Mesenteric fat pad (tissue), 1 donor: ENCODE measurements around the gene CENPK. TPM values are rescaled to one million over a fixed set of nuclear protein-coding genes. Genes with fewer than 3 reads are reported as not detected.
"Not testable (repeated sequence)": the region's sequence is repeated elsewhere in the genome, so short reads cannot be mapped to it uniquely, and the experiment has no call there.

Experiments
- DNase-seq: peaks from one replicate; pipeline ENCODE4 v3.0.0-alpha.2; 2020; ENCODE audit warnings: low spot score
- total RNA-seq: library from RNA; stranded (reverse); fragmentation: NEBNext Ultra II Directional; extraction: Animal tissue kit (Norgen Biotek cat#: 25700); gene quantifications from one replicate; pipeline ENCODE4 v1.2.1, GENCODE V29; 2021
- donor health status: DM: yes; HTN: yes; CAD: no.

The CENPK gene
- total RNA-seq, 1 donor from 2014 or later = 0.80 TPM

DNA sequence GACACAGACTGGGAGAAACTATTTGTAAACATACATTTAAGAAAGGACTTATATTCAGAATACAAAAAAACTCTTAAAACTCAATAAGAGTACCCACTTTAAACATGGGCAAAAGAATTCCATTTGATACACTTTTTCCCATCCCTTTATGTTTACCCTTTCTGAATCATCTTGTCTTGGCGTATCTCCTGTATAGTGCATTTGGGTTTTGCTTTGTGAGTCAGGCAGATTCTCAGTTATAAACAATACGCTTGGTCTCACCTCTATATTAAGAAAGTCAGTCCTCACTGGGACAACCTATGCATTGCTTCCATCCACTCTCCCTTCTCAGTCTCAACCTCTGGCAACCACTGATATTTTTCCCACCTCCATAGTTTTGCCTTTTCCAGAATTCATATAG, 54.0 kb downstream of the CENPK start:
- DNase-seq = no peak

DNA sequence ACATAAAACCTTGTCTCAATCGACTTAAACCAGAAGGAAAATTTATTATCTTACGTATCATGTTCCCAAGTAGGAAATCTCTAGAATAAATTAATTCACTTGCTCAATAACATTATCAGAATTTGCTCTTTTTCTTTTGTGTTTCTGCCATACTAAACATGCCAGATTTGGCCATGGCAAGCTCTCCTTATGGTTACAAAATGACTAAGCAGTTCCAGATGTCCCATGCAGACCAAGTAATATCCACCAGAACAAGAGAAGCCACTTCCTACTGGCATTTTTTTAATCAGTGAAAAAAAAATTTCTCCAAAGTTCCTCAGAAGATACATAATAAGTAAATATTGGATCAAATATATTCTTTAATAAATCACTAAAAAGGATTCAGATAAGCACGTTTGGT, 56.0 kb downstream of the CENPK start:
- no peak for DNase-seq

DNA sequence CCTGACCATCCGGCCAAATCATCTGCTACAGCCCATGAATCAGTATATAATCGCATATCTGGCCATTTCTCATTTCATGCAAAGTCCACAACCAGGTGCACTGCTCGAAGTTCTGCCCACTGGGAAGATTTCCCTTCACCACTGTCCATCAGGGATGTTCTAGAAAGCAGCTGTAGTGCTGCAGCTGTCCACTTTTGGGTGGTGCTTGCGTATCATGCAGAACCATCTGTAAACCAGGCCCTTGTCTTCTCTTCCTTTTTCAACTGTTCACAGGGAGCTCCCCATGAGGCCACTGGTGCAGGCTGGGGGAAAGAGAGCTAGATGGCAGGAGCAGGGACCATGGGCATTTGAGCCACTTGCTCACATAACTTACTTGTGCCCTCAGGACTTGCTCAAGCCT, 73.8 kb downstream of the CENPK start:
- DNase-seq = no peak

DNA sequence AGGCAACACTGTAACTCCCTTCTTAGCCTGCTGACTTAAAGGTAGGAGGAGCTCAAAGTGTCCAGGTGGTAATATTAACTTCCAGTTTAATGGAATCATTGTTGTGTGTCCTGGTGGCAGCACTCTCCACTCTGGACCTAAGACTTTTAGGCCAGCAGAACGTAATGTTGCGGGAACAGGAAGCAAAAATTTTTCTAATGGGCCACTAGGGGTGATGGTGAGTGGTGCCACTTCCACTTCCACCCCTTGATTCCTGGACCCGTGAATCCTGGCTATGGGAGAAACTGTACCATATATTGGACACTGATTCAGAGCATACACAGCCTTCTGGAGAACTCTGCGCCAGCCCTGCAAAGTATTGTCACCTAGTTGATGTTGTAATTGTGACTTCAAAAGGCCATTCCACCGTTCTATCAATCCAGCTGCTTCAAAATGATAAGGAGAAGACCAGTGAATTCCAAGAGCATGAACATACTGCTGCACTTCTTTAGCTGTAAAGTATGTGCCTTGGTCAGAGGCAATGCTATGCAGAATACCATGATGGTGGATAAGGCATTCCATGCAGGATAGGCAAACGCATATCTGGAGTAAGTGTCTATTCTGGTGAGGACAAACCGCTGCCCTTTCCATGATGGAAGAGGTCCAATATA, 74.8 kb downstream of the CENPK start:
- not testable (repeated sequence) for DNase-seq

DNA sequence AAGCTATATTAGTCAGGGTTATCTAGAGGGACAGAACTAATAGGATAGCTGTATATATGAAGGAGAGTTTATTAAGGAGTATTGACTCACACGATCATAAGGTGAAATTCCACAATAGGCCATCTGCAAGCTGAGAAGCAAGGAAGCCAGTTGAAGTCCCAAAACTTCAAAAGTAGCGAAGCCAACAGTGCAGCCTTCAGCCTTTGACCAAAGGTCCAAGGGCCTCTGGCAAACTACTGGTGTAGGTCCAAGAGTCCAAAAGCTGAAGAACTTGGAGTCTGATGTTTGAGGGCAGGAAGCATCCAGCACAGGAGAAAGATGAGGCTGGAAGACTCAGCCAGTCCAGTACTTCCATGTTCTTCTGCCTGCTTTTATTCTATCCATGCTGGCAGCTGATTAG, 76.2 kb downstream of the CENPK start:
- not testable (repeated sequence) for DNase-seq

DNA sequence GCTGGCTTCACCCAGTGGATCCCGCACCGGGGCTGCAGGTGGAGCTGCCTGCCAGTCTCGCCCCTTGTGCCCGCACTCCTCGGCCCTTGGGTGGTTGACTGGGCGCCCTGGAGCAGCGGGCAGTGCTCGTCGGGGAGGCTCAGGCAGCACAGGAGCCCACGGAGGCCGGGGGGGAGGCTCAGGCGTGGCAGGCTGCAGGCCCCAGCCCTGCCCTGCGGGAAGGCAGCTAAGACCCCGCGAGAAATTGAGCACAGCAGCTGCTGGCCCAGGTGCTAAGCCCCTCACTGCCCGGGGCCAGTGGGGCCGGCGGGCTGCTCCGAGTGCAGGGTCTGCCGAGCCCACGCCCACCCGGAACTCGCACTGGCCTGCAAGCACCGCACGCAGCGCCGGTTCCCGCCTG, 77.6 kb downstream of the CENPK start:
- no peak for DNase-seq

DNA sequence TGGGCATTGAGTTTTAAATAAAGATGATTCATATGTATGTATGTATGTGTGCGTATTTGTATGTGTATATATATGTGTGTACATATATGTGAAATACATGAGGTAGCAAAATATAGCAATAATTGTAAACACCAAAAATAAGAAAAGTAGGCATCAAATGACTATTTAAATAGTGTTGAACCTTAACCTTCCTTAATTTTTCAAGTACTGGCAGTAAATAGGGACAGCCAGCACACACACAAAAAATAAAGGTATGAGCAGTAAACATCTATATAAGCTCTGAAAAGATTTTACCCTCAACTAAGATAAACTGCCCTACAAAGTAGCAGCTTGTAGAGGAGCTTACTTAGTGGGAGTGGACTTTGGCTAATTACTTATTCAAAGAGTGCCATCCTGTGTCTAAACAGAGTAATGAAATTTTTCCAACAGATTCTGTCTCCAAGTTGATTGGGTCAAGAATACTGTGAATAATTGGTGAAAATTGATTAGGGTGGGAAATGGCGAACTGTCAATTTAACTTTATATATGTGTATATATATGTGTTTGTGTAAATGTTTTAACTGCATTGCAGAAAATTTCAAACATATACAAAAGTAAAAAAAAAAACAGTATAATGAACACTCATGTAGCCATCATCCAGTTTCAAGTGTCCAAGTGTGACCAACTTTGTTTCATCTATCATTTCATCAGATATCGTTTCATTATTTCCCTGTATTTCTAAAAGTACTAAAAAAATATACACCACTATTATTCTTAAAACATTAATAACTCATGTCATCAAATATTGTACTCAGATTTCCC, 79.2 kb downstream of the CENPK start:
- no peak for DNase-seq

DNA sequence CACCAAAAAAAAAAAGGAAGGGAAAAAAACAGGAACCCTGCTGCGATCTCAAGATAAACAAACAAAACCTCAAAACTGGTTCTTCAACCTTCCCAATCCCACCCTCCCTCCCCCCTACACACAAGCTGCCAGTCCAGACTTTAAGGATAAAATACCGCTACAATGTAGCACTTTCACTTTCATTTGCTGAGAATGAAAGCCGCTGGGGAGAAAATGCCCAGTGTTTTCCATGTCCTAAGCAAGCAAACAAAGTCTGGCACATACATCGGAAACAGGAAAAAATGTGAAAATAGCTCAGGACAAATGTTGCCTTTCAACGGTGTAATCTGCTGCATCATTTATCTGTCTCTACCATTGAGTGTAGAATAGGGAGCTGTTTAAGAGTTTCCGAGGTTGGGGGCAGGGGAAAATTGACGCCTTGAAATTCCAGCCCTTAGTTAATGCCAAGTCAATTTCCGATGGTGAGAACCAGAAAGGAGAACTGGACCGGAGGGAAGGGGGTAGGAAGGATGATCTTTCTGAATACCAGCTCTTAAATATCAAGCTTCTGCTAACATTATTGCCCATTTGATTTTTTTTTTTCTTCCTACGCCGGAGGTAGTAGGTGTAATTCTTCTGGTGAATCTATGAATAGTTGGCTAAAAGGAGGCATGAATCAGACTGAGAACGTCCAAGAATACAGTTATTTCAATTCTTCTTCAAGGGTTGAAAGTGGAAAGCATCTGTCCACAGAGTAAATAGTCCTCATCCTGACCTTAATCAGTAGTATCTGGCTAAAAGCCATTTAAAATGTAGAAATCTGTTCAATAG, 80.0 kb downstream of the CENPK start:
- DNase-seq = no peak

DNA sequence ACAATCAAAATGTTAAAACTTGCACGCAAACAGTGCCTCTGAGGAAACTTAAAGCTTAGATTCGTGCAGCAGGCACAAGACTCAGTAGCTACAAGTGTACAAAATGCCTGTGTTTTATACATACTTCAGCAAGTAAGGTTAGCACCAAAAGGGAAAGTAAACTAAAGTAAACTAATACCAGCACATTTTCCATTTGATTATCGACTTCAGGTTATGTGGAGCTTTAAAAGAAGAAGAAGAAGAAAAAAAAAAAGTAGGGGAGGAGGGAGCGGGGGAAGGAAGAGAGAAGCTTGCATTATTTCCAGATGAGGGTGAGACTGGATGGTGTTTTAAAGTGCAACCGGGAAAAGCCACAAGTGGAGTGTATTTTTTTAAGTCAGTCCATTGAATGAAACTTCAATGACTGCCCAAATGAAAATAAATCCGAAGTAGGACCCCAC, 80.7 kb downstream of the CENPK start:
- DNase-seq = no peak

DNA sequence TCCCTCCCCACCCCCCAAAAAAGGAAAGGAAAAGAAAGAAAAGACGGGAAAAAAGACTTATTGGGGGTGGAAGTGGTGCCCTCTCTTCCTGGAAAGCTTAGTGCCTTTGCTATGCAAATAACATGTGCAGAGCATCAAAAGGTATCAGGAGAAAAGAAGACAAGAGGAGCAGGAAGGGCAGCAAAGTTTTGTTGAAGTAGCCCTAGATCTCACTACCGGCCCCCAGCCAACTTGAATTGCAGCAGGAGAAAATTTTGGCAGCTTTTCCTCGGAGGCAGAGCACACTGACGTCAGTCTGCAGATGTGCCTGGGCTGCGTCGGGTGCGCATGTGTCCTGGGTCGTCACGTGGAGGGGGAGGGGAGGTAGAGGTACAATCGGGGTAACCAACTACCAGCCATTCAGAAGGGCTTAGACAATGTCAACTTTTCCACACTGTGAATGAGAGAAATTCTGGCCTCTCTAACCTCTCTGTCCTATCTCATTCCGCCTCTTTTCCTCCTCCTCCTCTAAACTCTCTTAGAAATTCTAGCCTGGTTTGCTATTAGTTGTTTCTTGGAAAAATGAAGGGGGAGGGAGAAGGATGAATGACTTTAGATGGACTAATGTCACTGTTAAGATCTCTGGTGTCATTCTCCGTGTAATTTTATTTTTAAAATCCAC, 81.2 kb downstream of the CENPK start, which contains the start of gene ADAMTS6:
TSS of gene ADAMTS6 (minus strand) at position 286 of the 661 bp plus-strand sequence. CDS start 8,247 bp downstream, outside the sequence.
- DNase-seq = peak; percentile 93

DNA sequence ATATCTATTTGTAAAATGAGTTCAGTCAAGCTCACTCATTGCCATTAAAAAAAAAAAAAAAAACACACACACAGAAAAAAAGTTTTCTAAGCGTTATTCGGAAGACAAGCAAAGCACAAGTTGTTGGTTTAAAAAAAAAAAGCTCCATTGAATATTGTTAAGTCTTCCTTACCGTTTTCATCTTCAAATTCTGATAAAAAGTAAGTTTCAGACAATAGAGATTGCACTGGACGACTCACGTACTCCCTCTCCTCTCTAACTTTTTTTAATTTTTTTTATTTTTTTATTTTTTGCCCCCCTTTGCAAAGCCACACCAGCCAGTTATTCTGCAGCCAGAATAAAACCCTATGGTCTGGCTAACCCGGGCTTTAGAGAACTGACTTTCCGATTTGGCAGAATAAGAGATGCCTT, 81.8 kb downstream of the CENPK start:
- no peak for DNase-seq

DNA sequence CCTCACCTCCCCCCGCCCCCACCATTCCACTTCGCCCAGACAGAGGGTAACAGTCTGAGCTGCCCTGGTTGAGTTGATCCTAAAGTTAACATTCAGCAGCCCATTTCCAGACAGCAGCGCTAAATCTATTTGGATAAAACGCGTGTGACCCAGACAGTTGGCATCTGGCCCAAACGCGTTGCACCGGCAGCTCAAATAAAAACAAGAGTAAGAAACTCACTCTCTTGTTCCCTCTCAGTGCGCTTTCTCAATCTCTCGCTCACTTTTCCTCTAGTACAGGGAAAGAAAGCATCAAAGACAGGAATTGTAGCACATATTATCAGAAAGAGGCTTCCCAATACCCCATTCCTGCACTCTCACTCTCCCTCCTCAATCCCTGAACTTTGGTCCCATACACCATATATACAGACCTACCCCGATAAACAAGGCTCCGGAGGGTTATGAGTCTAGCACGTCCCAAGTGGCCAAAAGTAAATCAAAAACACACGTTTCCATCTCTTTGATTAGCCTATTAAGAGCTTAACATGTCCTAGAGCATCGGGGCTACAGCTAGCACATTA, 82.6 kb downstream of the CENPK start:
- no peak for DNase-seq

DNA sequence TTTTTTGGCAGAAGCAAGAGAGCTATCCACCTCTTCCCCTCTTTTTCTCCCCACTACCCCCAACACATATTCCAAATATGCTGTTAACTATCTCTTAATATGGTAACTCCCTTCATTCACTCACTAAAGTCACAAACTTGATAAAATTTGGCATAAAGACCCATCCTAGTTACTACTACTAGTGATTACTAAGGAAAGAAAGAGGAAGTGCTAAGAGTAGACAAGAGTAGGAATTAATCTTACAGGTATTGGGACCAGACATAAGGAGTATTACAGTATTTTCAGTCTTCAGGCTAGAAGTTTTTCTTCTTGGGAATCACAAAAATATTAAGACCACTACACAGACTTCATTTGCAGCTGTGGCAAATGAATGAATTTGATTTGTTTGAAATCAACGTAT, 83.4 kb downstream of the CENPK start:
- no peak for DNase-seq

DNA sequence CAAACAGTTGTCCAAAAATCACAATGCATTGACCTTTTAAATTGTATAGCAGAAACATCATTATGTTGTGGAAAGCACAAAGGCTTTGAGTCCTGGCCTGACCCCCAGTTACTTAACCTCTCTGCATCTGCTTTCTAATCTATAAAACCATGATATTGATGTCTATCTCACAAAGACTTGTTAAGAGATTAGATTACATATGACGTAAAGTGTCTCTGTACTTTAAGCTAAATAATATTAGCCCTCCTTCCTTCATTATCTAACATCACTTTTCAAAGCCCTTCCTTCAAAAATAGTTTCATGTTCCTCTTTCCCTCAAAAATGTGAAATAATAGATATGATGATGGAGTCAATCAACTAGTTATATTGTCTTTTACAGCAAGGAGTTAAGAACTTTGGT, 84.6 kb downstream of the CENPK start:
- no peak for DNase-seq

DNA sequence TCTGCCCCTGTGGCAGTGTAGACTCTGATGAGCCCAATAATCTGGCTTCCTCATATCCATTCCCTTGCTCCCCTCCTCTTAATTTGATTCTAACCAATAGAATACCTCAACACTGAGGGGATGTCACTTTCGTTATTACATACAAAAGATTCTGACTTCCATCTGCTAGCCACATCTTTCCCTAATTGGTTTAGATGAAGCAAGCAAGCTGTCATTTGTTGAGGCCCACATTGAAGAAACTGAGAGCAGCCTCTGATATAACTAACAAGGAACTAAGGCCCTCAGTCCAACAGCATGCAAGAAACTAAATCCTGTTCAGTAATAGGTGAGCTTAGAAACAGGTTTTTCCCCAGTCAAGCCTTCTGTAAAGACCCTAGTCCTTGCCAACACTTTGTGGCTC, 87.1 kb downstream of the CENPK start:
- DNase-seq = no peak

DNA sequence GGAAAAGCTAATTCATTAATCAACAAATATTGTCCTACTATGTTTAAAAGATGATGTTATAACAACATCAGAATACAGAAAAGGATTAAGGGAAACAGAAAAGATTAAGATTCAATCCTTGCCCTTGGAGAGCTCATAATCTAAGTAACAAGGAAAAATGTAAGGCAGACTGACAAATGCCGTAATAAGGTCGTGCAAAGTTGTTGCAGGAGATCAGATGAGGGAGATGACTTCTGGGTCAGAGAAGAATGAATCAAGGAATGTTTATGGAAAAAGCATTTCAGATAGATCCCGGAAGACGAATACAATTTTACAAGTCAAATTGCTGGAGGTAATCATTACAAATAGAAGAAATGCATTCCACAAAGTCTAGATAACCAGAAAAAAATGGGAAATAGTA, 87.6 kb downstream of the CENPK start:
- no peak for DNase-seq

DNA sequence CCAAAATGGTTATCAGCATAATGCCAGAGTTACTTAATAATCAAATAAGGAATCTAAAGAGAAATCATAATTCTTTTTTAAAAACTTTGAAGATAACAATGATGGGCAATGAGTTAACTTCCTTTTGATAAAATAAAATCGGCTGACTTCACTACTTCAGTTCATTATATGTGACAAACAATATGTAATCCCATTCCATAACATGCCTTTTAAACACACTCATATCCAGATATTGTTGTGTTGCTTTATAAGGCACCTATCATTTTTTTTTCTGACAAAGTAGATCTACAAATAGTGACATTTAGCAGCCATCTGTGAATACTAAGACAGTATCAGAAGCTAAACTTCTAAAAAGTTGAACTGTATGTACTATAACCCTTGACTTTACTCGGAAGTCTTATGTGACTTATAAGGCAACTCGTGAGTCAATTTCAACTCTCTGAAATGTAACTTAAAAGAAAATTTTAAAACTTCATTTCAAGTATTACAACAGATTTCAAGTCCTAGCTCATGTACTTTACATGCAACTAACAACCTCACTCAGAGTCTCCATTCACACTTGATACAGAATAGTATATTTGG, 88.7 kb downstream of the CENPK start:
- no peak for DNase-seq

DNA sequence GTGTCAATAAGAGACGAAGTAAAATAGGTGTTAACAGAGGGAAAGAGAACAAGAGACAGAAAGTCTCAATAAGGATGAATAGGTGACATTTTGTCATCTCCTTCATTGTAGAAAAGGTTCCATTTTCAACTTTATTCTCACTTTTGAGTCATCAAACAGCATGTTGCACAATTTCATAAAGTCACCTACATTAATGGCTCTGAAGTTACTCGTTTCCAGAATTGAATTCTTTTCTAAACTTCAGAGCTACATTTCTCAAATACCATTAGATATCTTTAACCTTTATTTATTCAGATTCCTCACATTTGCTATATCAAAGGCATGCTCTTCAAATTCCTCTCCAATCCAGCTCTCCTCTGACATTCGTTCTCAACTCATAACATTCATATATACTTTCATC, 94.3 kb downstream of the CENPK start:
- no peak for DNase-seq
